HG02623 (cell line): ENCODE data around the gene GTSE1.
"Not testable (repeated sequence)": the region's sequence is repeated elsewhere in the genome, so short reads cannot be mapped to it uniquely, and the experiment has no call there.

ENCODE experiments used
- ATAC-seq: cut with Tn5 transposase; IDR thresholded peaks from one replicate; pipeline ENCODE4 v1.9.1; 2021; ENCODE audit warnings: moderate library complexity; ENCODE audit not compliant: unreplicated experiment

Gene GTSE1

GRCh38 chr22:46292173-46292572 is 4.5 kb upstream of the GTSE1 start:
- no peak for ATAC-seq

- no peak for ATAC-seq
Measured at GRCh38 chr22:46292732-46293131, 3.9 kb upstream of the GTSE1 start.

DNA sequence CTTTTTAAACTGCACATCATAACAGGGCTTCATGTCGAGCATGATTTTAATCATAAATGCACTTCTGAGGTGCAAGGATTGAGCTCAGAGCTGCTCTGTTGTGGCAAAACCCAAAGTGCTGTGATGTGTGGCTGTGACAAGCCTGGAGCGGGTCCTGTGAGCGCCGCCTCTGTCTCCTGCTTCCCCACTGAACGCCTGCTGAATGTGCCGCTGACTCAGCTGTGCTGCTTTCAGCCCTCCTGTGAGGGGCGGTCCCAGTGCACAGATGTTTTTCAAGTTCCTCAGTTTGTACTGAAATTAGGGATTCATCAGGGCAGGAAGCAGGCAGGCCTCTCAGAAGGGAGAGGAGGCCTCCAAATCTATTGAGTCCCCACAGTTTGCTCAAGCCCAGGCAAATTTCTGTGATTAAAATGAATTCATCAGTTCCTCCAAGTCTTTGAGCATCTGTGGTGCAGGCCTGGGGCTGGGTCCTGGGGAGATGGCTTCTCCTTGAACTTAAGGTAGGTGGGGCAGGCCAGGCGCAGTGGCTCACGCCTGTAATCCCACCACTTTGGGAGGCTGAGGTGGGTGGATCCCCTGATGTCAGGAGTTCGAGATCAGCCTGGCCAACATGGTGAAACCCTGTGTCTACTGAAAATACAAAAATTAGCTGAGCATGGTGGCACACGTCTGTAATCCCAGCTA is 3.0 kb upstream of the GTSE1 start:
- no peak for ATAC-seq

DNA sequence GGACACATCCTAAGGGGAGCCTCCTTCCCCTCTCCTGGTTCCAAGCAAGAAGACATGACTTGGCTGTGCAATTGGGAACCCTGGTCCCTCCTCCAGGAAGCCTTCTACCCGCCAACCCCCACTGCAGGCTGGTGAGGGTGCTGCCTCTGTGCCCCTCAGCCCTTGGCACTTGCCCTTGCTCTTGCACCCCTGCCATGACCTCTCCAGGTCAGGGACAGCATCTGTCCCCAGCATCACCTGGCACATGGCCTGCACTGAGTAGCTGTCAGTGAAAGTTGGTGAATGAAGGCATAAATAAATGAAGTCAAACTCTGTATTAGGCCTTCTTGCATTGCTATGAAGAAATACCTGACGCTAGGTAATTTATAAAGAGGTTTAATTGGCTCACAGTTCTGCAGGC is 1.9 kb upstream of the GTSE1 start:
- no peak for ATAC-seq

- no peak for ATAC-seq
Measured at GRCh38 chr22:46295277-46295971, 1.2 kb upstream of the GTSE1 start.

- ATAC-seq: no peak
Measured at GRCh38 chr22:46297151-46297812, 612 bp downstream of the GTSE1 start.

DNA sequence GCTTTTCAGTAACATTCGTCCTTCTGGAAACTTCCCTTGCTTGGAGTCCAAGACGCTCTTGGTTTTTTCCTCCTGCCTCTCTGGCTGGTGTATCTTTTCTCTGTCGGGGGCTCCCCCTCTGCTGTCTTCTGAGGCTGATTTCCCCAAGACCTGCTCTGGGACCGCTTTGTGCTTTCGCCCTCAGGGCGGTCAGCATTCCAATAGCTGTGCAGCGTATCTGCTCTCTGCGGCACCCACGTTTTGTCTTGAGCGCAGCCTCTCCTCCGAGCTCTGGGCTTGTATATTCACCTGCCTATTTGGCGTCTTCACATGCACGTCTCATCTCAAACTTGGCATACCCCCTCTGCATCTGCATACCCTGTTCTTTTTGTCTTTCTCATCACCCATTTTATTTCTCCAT is 2.4 kb downstream of the GTSE1 start:
- no peak for ATAC-seq

DNA sequence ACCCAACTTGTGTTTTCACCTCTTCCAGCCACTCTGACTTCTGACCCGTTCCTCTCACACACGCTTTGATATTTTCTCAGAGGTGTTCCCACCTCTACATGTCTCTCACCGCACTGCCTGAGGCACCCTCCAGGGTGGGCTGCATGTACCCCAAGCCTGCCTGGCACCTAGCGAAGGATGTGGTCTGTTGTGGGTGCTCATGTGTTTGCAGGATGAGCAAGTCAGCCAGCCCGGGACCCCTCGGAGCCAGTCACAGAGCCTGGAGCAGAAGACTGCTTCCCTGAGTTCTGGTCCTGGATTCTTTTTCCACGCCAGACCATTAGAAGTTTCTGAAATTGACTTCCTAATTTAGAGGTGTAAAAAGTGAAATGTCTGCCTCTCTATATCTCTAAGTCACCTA is 3.8 kb downstream of the GTSE1 start:
- no peak for ATAC-seq

- ATAC-seq: no peak
Measured at GRCh38 chr22:46303347-46303965, 6.8 kb downstream of the GTSE1 start.

GRCh38 chr22:46308283-46308988 is 11.8 kb downstream of the GTSE1 start:
- no peak for ATAC-seq

GRCh38 chr22:46309526-46310085 is 12.9 kb downstream of the GTSE1 start:
- ATAC-seq: no peak

DNA sequence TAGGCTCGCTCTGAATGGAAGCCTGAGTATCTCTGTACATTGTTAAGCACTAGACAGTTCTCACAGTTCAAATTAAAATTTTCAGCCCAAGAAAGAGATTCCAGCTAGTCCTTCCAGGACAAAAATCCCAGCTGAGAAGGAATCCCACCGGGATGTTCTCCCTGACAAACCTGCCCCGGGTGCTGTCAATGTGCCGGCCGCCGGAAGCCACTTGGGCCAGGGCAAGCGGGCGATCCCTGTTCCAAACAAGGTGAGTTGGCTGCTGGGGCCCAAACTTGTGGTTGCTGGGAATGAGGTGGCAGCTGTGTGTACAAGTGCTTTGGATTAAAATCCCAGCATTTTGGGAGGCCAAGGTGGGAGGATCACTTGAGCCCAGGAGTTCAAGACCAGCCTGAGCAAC is 15.4 kb downstream of the GTSE1 start:
- ATAC-seq: no peak

- ATAC-seq: not testable (repeated sequence)
Measured at GRCh38 chr22:46312848-46313247, 16.2 kb downstream of the GTSE1 start.

DNA sequence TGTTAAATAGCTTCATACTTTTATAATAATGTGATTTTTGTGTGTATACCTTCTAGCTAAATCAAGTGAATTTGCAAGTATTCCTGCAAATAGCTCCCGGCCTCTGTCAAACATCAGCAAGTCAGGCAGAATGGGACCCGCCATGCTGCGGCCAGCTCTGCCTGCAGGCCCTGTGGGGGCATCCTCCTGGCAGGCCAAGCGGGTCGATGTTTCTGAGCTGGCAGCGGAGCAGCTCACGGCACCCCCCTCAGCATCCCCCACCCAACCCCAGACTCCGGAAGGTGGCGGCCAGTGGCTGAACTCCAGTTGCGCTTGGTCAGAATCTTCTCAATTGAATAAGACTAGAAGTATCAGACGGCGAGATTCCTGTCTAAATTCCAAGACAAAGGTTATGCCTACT is 19.3 kb downstream of the GTSE1 start:
- no peak for ATAC-seq

DNA sequence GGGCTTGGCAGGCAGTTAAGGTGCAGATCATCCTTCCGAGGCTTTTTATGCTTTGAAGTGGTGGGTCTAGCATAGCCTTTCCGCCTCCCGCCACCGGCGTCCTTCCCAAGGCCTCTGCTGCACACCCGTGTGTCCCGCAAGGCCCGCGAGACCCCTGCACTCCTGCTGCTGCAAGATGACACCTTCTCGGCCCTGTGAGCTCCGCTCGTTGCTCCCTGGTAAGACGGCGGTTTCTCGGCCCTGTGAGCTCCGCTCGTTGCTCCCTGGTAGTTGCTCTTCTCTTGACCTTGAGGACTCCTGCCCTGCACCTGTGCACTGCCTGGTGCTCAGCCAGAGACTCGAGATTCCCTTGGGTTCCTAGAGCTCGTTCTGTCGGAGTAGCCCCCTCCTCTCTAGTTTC is 21.0 kb downstream of the GTSE1 start:
- no peak for ATAC-seq

DNA sequence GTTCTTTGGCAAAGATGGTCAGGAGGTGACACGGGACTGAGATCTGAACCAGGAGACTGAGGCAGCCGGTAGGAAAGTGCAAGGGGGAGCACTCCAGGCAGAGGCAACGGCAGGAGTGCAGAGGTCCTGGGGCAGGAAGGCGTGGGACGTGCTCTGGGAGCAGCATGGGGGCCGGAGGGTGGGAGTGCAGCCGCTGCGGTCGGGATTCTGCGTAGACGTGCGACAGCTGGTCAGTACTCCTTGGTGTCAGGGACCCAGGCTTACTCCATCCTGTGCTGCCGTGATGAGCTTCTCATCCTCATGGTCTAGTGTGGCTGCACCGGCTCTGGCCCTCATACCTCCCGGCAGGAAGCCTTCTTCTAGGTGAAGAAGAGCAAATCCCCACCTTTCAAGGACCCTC is 21.9 kb downstream of the GTSE1 start:
- ATAC-seq: no peak

- no peak for ATAC-seq
Measured at GRCh38 chr22:46319319-46319718, 22.6 kb downstream of the GTSE1 start.

DNA sequence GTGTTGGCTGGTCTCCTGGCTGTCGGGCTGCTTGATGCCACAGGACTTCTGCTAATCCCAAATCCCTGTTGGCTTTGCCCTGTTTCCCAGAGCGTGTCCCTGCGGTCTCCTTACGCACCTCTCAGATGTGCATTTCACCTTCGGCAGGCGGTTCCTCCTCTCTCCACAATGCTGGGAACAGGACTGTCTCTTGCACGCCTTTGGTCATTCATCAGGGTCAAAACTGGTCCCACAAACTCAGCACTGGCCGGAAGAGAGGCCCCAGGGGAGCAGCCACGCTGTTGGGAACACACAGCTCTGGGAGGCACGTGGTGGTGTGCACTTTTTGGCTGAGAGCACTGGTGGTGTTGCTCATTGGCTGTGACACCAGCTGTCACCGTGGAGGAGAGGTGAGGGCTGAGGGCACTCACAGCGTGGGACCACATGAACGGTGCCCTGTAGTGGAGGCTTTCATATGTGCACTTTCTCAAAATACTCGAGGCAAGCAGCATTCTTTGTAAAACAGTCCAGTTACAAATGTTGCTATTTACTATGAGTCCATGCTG is 23.6 kb downstream of the GTSE1 start:
- no peak for ATAC-seq

DNA sequence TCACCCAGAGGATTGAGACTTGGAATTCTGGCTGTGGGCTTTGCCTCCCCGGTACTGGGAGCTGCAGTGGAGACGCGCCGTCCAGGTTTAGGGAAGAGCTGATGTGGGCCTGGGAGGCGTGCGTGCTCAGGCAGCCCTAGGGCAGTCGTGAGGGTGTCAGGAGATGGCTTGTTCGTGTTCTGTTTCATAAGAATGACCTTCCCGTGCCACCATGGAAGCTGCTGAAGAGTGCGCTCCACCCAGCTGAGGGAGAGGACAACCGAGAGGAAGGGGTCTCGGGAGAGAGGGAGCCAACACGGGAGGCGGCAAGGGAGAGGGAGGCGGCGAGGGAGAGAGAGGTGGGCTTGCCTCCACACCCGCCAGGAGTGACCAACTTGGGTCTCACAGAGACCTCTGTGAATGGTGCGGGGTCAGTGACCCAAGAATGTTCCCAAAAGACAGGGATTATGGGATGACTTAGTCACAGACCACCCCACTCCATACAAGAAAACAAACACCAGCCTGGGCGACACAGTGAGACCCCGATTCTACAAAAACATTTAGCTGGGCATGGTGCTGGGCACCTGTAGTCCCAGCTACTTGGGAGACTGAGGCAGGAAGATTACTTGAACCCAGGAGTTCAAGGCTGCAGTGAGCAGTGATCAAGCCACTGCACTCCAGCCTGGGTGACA is 24.2 kb downstream of the GTSE1 start:
- ATAC-seq: no peak

DNA sequence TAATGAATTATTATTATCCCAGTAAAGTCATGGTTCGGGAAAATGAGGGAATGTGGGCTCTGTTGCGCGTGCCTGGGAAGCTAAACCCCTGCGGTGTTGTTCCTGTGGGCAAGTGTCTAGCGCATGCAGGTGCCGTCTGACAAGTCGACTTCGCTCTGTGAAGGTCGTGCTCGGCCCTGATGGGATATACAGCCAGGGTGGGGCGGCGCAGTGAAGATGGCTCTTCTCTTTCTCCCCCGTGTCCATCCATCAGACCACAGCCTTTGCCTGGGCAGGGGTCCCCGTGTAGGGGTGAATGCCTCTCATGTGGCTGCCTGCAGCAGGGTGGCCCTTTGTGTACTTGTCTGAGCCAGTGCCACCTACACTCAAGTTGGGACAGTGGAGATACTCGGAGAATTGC is 26.0 kb downstream of the GTSE1 start:
- no peak for ATAC-seq
